Activated effector memory CD4-positive, alpha-beta T cell treated with Interleukin-2 at 50 U/mL for 16 hours (primary cell): ENCODE data around the gene PON3.
"Not testable (repeated sequence)": the region's sequence is repeated elsewhere in the genome, so short reads cannot be mapped to it uniquely, and the experiment has no call there.

ENCODE experiments used
- DNase-seq: peaks from one replicate; pipeline ENCODE4 v3.0.0-alpha.2; 2020

PON3 gene

DNA sequence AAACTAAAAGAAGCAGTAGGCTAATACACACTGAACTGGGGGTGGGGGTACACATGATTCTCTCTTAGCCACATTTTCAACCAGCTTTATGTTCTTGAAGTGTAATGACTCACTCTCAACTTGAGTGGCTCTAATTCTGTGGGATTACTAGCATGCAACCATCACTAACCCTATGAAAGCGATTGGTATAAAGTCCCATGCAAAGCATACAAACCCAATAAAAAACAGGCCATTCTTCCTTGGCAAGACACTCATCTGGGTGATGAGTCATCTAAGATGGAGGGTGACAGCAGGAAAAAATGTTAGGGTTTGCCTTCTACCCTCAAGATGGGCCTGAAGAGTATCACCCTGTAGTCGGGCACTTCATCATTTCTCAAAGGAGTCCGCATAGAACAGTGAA, 14.9 kb upstream of the PON3 start:
- no peak for DNase-seq

GRCh38 chr7:95407751-95408150, 11.6 kb upstream of the PON3 start:
- no peak for DNase-seq

DNA sequence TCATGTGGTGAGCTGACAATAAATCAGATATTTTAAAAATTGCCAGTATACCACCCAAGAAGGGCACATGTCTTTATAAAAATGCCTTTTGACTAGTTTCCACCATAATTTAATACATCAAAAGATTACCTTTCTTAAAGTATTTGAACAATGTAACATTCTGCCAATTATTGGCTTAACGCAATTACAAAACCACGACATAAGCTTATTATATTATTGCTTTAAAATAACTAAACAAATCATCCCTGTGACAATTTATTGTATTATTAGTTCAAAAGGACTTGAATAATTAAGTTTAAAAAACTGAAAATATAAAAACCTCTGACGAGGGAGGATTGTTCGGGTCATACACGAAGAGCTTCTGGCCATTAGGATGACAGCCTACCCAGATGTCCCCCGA, 9.6 kb upstream of the PON3 start:
- no peak for DNase-seq

DNA sequence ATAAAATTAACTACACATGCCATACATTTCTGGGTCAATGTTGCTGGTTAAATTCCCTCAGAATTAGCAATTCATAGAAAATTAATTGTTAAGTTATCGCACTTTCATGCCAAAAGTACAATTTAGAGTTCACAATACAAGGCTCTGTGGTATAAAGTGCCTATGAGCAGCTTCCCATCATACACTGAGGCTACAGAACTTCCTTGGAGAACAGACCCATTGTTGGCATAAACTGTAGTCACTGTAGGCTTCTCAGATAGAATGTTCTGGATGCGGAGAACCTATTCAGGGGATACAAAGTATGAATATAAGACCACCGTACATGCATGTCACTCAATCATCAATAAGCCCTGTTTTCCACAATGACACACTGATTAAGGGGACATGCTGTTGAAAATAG, 9.0 kb upstream of the PON3 start:
- DNase-seq, result no peak

DNA sequence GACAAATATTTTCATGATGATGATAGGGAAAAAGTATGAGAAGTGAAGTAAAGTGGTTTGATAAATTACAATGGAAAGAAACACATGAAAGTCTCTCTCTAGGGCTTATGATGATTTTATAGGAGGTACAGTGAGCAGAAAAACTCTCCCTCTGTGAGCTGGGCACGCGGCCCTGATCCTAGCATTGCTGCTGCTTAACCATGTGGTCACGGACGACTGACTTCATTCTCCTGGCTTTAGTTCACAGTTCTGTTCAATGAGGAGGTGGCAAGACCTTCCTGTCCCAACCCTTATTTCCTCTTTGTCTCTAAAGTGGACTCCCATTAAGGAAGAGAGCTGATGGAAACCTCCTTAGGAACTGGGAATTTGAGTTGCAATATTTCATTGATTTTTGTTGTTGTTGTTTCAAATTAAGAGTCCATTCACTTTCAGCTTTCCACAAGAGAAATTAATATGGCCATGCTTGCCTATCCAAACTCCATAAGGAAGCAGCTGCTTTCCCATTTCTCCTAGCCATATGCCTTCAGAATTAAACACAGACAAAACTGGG, 8.2 kb upstream of the PON3 start:
- DNase-seq, result no peak

GRCh38 chr7:95398155-95398940, 2.2 kb upstream of the PON3 start:
- DNase-seq, result no peak

DNA sequence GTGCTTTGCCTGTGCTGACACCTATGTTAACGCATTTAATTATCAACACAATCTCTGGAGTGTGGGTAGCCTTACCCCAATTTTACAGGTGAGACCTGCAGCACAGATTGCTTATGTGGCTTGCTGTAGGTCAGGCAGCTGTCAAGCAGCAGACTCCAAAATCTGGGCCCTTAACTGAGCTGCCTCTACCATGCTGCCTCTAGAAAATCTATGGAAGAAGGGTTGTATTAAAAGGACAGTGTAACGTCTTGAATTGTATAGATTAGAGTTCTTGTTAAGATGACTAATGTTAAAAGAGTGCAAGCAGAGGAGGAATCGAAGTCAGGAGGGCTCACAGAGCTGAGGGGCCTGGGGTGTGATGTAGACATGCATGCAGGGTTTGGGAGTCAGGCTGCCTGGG, 1.2 kb upstream of the PON3 start:
- no peak for DNase-seq

- DNase-seq, result no peak
Measured at GRCh38 chr7:95395755-95396135, 430 bp downstream of the PON3 start.

DNA sequence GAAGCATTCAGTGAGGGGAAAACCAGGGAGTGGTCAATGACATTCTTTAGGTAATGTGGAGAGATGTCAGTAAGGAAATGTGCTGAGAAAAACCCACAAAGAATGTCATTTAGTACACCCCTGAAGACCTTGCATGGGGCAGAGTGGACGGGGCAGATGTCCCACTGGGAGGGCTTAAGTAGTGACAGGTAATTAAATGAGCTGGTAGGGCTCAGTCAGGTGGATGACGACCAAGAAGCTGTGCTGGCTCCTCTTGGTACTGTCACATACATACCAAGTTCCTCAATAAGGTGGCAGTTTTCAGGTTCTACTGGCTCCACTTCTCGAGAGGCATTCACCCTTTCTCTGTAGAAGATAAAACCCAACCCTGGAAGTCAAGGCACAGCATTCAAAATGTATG, 1.8 kb downstream of the PON3 start:
- no peak for DNase-seq

DNA sequence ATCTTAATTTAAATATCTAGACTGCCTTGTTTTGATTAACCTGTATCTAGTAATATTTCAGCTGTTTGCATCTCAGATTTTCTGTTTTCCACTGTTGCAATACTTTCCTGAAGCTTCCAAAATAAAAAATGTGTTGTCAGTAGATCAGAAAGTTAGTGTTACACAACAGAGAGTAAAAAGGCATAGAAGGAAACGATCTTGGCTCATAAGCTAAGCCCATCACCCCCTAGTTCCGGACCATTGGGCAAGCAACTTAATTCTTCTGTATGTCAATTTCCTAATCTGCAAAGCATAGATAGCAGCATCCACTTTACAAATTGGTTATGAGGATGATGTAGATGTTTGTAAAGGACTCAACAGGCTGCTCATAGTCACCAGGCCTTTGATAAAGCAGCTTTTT, 4.4 kb downstream of the PON3 start:
- DNase-seq, result no peak

GRCh38 chr7:95389516-95389915, 6.7 kb downstream of the PON3 start:
- DNase-seq, result no peak

DNA sequence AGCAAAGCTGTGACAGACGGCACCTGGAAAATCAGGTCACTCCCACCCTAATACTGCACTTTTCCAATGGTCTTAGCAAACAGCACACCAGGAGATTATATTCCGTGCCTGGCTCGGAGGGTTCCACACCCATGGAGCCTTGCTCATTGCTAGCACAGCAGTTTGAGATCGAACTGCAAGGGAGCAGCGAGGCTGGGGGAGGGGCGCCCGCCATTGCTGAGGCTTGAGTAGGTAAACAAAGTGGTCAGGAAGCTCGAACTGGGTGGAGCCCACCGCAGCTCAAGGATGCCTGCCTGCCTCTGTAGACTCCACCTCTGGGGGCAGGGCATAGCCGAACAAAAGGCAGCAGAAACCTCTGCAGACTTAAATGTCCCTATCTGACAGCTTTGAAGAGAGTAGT, 16.7 kb downstream of the PON3 start:
- not testable (repeated sequence) for DNase-seq

- no peak for DNase-seq
Measured at GRCh38 chr7:95376632-95377400, 19.4 kb downstream of the PON3 start.

DNA sequence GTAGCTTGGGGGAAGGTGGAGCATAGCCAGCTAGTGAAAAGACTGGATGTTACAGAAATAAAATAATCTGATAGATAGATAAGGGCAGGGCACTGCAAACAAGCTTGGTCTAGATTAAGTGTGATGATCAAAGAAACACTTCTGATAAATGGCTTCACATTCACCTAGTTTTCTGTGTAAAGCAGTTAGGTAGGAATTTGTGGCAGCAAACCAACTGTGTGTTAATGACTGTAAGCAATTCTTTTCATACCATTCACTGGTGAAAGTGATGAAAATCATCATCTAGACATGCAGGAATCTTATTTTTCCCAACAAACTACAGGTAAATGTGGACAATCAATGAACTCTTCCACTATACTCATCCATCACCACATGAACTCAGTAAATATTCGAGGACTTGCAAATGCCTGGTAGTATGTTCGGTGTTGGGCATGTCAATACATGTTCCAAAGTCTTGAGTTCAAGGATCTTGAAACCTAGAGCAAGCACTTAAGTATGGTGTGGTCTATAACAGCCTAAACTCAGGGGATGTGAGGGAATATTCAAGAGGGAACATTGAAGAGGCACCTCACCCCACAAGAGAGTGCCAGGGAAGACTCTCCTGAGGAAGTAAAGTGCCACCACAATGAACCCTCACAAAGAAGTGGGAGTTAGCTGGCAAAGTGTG, 20.5 kb downstream of the PON3 start:
- DNase-seq, result no peak

DNA sequence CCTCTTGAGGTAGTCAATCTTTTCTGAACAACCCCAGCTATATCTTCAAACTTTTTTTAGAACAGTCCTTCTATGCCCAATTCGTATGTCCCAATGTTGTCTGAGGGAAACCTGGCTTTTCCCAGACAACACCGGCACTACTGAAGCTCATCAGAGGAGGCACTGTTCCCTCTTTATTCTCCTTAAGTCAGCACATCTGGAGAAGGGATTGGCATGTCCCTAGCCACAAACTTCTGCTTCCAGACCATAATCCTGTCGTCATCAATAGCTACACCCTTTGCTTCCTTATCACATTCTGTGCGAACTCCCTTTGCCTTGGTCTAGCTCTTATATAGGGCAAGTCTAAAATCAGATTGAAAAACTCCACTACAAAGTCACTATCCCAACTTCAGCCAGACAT, 22.9 kb downstream of the PON3 start:
- no peak for DNase-seq

GRCh38 chr7:95368235-95368634, 27.9 kb downstream of the PON3 start:
- DNase-seq, result no peak

DNA sequence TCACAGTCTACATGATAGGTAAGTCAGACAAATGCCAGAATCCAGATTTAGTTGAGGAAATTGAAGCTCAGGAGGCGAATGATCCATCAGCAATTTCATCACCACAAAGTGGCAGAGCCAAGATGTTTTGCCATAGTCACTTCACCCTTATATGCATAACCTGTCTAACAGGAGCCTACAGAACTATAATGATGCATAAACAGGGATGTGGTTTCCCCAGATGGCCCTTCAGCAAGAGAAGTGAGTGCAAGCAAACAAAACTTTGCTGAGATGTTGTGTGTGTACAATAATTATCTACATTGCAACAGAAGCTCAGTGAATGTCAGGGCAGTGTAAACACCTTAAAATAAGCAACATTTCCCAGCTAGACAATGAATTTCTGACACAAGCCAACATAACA, 28.6 kb downstream of the PON3 start:
- no peak for DNase-seq

DNA sequence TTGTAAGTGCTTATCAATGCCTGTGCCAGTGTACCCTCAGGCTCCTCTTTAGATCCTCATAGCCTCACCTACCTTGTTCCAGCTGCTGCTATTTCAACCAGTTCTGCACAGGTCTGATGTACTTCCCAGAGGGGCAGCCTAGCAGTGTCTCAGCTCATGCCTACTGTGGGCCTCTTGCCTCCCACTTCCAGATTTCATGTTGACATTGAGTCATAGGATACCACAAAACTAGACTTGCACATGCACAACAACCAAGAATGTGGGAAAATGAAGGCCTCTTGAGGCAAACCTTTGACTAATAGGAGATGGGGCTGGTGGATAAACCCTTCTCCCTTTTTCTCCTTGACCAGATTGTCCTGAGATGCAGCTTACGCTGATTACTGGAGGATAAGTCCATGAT, 31.0 kb downstream of the PON3 start:
- DNase-seq, result no peak

DNA sequence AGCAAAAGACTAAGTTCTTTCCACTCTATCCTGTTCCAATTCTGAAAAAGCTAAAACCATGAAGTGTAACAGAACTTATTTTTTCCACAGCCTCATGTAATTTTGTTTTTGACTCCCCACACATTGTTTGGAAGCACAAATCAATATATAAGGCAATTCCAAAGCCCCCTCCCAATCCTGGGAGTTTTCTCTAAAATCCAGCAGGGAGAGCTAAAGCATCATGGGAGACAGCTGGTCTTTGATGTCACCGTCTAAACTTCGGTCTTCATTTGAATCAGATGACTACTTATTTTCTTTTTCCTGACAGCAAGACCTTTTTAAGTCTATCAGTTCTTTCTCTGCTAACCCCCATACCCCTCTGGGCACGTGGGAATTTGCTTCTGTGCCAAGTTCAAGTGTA, 38.6 kb downstream of the PON3 start:
- DNase-seq, result no peak

GRCh38 chr7:95342642-95343307, 53.4 kb downstream of the PON3 start:
- no peak for DNase-seq

DNA sequence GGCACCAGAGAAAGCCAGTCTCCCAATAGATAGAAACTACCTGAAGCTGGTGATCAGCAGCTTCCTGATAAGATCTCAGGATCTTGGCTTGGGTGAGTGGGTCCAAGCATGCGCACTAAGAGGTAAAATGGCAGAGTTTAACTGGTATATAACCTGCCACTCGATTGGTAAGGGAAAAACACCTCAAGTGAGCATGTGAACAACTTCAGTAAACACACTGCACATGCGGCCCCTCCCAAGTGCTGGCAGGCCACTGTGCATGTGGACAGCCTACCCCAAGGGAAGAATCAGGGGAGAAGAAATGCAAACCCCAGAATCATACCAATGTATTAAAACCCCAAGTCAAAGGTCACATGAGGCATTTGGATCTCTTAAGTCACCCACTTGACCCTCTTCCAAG, 54.1 kb downstream of the PON3 start:
- DNase-seq, result no peak

GRCh38 chr7:95340491-95340890, 55.7 kb downstream of the PON3 start:
- no peak for DNase-seq

GRCh38 chr7:95338832-95339231, 57.3 kb downstream of the PON3 start:
- DNase-seq, result no peak
